ENCODE measurements around the gene PDGFB.

The PDGFB gene

DNA sequence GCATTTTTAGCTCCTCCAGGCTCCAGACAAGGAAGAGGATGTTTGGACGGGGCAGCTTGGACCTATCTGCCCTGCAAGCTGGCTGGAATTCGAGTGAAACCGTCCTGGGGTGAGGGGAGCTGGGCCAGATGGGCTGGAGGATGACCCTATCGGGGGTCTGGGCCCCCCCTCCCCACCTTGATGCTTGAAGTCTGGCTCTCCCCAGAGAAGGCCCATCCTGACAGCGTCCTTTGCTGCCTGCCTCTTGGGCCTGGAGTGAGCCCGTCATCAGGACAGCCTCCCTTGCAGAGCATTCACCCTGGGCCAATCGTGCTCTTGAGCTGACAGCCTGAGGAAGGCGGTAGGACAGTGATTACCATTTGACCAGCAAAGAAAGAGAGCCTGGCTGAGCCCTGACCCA is 5.3 kb upstream of the PDGFB start:
- TF ChIP-seq, protein P1, sequence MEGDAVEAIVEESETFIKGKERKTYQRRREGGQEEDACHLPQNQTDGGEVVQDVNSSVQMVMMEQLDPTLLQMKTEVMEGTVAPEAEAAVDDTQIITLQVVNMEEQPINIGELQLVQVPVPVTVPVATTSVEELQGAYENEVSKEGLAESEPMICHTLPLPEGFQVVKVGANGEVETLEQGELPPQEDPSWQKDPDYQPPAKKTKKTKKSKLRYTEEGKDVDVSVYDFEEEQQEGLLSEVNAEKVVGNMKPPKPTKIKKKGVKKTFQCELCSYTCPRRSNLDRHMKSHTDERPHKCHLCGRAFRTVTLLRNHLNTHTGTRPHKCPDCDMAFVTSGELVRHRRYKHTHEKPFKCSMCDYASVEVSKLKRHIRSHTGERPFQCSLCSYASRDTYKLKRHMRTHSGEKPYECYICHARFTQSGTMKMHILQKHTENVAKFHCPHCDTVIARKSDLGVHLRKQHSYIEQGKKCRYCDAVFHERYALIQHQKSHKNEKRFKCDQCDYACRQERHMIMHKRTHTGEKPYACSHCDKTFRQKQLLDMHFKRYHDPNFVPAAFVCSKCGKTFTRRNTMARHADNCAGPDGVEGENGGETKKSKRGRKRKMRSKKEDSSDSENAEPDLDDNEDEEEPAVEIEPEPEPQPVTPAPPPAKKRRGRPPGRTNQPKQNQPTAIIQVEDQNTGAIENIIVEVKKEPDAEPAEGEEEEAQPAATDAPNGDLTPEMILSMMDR (IDR thresholded peaks at IDR 0.05; ENCODE audit: borderline replicate concordance, control extremely low read depth, extremely low read depth, insufficient read depth, missing control alignments): no peak
- no peak for DNase-seq (ENCODE audit: low spot score)
- in situ Hi-C loops (cut with MboI; ENCODE audit: low sequenced_read_pairs, unreplicated experiment): no loop called here

DNA sequence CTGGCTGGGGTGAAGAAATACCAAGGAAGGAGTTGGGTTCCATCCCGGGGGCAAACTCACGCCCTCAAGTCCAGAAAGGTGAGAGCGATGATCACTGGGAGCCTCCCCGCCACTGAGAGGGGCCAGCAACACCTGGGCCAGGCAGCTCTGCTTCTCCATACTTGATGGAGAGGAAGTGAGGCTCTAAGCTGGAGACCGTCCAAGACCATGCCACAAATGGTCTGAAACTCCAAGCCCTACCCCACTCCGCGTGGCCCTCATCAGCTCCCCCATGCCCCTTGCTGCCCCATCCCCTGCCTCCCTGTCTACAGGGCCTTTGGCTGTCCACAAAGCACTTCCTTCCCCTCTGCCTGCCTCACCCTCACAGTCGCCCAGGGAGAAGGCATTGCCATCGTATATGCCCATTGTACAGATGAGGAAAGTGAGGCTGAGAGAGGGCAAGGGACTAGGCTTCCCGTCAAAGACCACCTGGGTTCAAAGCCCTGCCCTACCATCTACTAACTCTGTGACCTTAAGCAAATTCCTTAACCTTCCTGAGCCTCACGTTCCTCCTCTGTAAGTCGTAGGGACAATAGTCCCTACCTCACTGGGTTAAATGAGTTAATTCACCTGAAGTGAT is 4.4 kb upstream of the PDGFB start:
- in situ Hi-C loops (cut with MboI; ENCODE audit: low sequenced_read_pairs, unreplicated experiment): no loop called here
- no peak for DNase-seq (ENCODE audit: low spot score)
- TF ChIP-seq, protein P1 (IDR thresholded peaks at IDR 0.05; ENCODE audit: borderline replicate concordance, control extremely low read depth, extremely low read depth, insufficient read depth, missing control alignments): no peak

DNA sequence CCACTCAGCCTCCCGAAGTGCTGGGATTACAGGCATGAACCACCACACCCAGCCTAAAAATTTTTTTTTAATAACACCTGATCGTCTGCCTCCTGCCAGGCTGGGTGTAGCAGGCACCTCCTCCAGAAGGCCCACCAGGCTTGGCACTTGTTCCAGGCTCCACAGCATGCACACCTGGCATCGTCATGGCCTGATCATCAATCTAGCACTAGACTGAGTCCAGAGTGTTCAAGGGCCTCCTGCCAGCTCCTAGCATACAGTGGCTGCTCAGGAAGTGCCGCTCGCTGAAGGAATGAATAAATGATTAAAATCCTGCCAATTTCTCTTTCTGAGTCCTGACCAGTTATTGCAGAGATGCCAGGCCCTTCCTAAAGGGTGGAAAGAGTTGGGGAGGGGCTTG is 3.5 kb upstream of the PDGFB start:
- in situ Hi-C loops (cut with MboI; ENCODE audit: low sequenced_read_pairs, unreplicated experiment): no loop called here
- TF ChIP-seq, protein P1 (IDR thresholded peaks at IDR 0.05; ENCODE audit: borderline replicate concordance, control extremely low read depth, extremely low read depth, insufficient read depth, missing control alignments): no peak
- no peak for DNase-seq (ENCODE audit: low spot score)

- in situ Hi-C loops (cut with MboI; ENCODE audit: low sequenced_read_pairs, unreplicated experiment): no loop called here
- DNase-seq (ENCODE audit: low spot score): no peak
- TF ChIP-seq, protein P1 (IDR thresholded peaks at IDR 0.05; ENCODE audit: borderline replicate concordance, control extremely low read depth, extremely low read depth, insufficient read depth, missing control alignments): no peak
Observed at GRCh38 chr22:39247361-39247760, 2.6 kb upstream of the PDGFB start.

GRCh38 chr22:39246690-39247332 is 2.0 kb upstream of the PDGFB start:
- in situ Hi-C loops (cut with MboI; ENCODE audit: low sequenced_read_pairs, unreplicated experiment): no loop called here
- no peak for DNase-seq (ENCODE audit: low spot score)
- TF ChIP-seq, protein P1 (IDR thresholded peaks at IDR 0.05; ENCODE audit: borderline replicate concordance, control extremely low read depth, extremely low read depth, insufficient read depth, missing control alignments): no peak

GRCh38 chr22:39246217-39246616 is 1.4 kb upstream of the PDGFB start:
- in situ Hi-C loops (cut with MboI; ENCODE audit: low sequenced_read_pairs, unreplicated experiment): no loop called here
- DNase-seq (ENCODE audit: low spot score): no peak
- TF ChIP-seq, protein P1 (IDR thresholded peaks at IDR 0.05; ENCODE audit: borderline replicate concordance, control extremely low read depth, extremely low read depth, insufficient read depth, missing control alignments): no peak

Data from GM13976 (cell line).